Urinary bladder (tissue), 4 donors: ENCODE results near the gene HK3. TPM values are rescaled to one million over a fixed set of nuclear protein-coding genes. Genes with fewer than 3 reads are reported as not detected.

Experiments
- DNase-seq: peaks from one replicate; pipeline ENCODE4 v3.0.0-alpha.2; 2015; ENCODE audit errors: extremely low spot score
- H3K27ac ChIP-seq: one replicate; pipeline ENCODE4 v1.5.1; 2013; ENCODE audit warnings: low read depth, mild to moderate bottlenecking, moderate library complexity
- H3K36me3 ChIP-seq: one replicate; pipeline ENCODE4 v1.6.1; 2013; ENCODE audit warnings: mild to moderate bottlenecking, moderate library complexity; ENCODE audit not compliant: insufficient read depth
- H3K4me1 ChIP-seq: one replicate; pipeline ENCODE4 v1.6.1; 2013; ENCODE audit warnings: mild to moderate bottlenecking, moderate library complexity; ENCODE audit not compliant: insufficient read depth
- H3K4me3 ChIP-seq: one replicate; pipeline ENCODE4 v1.5.1; 2013; ENCODE audit warnings: low read depth, low read length
- WGBS: extraction: QIAGEN DNeasy Blood & Tissue Kit; methylation state at CpG from one replicate; pipeline ENCODE4 v1.1.7; 2013; 5-methylcytosine and 5-hydroxymethylcytosine counted together
- polyA plus RNA-seq: library from polyadenylated mRNA; stranded (reverse); fragments of 200-250 nt; gene quantifications from one replicate; pipeline ENCODE4 v1.2.3, GENCODE V29; 2013
- total RNA-seq: library from RNA; depleted of rRNA; stranded (reverse); fragments of >200 nt; gene quantifications from one replicate; pipeline ENCODE4 v1.2.3, GENCODE V29; 2014
- donor health status: healthy with polysubstance abuse.
- donor health status: healthy.

HK3 gene
- total and polyA plus RNA-seq, 2 donors: 0.74 to 9.5 TPM

- Histone ChIP-seq H3K36me3 (peaks cover 2% of the 10 kb centered on the region), H3K4me3 (no peak overlapping the region), H3K27ac (no peak overlapping the region), H3K4me1 (no peaks in the 10 kb centered on the region)
- 79% methylated on average over 4 of the region's 4 CpGs for WGBS
- DNase-seq: no peak
These were observed 1.0 kb upstream of the HK3 start for GRCh38 chr5:176899946-176900779.

GRCh38 chr5:176897263-176897662, 1.9 kb downstream of the HK3 start:
- Histone ChIP-seq H3K4me1 (no peaks in the 10 kb centered on the region), H3K36me3 (no peaks in the 10 kb centered on the region), H3K27ac (no peak overlapping the region), H3K4me3 (no peak overlapping the region)
- 56% methylated on average over 3 of the region's 3 CpGs for WGBS
- no peak for DNase-seq

GRCh38 chr5:176895831-176896230, 3.3 kb downstream of the HK3 start:
- no peaks in the 10 kb centered on the region for H3K36me3 ChIP-seq
- no peak for DNase-seq
- H3K4me3 ChIP-seq: no peak overlapping the region
- no peak overlapping the region for H3K27ac ChIP-seq
- H3K4me1 ChIP-seq: no peaks in the 10 kb centered on the region
- 83% methylated on average over 4 of the region's 4 CpGs for WGBS

GRCh38 chr5:176894298-176894697, 4.8 kb downstream of the HK3 start:
- Histone ChIP-seq H3K36me3 (no peaks in the 10 kb centered on the region), H3K27ac (no peak overlapping the region), H3K4me1 (no peaks in the 10 kb centered on the region), H3K4me3 (no peak overlapping the region)
- WGBS: 89% methylated on average over 6 of the region's 6 CpGs
- DNase-seq: no peak

GRCh38 chr5:176892663-176893062, 6.5 kb downstream of the HK3 start:
- Histone ChIP-seq H3K4me1 (no peaks in the 10 kb centered on the region), H3K36me3 (no peaks in the 10 kb centered on the region), H3K4me3 (no peak overlapping the region), H3K27ac (no peak overlapping the region)
- DNase-seq: no peak
- 55% methylated on average over 3 of the region's 3 CpGs for WGBS

- no peak overlapping the region for H3K27ac ChIP-seq
- DNase-seq: no peak
- no peaks in the 10 kb centered on the region for H3K36me3 ChIP-seq
- no peak overlapping the region for H3K4me3 ChIP-seq
- 76% methylated on average over 9 of the region's 9 CpGs for WGBS
- no peaks in the 10 kb centered on the region for H3K4me1 ChIP-seq
These were observed 7.7 kb downstream of the HK3 start for GRCh38 chr5:176891331-176891958.

GRCh38 chr5:176890455-176891330, 8.5 kb downstream of the HK3 start:
- Histone ChIP-seq H3K4me1 (no peaks in the 10 kb centered on the region), H3K27ac (no peak overlapping the region), H3K4me3 (no peak overlapping the region), H3K36me3 (no peaks in the 10 kb centered on the region)
- DNase-seq: no peak
- 81% methylated on average over 9 of the region's 9 CpGs for WGBS

- Histone ChIP-seq H3K4me1 (no peaks in the 10 kb centered on the region), H3K36me3 (no peaks in the 10 kb centered on the region), H3K4me3 (no peak overlapping the region), H3K27ac (no peak overlapping the region)
- no peak for DNase-seq
- 91% methylated on average over 24 of the region's 24 CpGs for WGBS
These were observed 9.5 kb downstream of the HK3 start for GRCh38 chr5:176889321-176890280.

- DNase-seq: no peak
- no peak overlapping the region for H3K4me3 ChIP-seq
- no peaks in the 10 kb centered on the region for H3K4me1 ChIP-seq
- H3K36me3 ChIP-seq: no peaks in the 10 kb centered on the region
- whole genome bisulfite sequencing: 93% methylated on average over 1 of the region's 1 CpG
- H3K27ac ChIP-seq: no peak overlapping the region
These were observed 10.3 kb downstream of the HK3 start for GRCh38 chr5:176888865-176889165.

GRCh38 chr5:176888016-176888864, 10.9 kb downstream of the HK3 start:
- Histone ChIP-seq H3K4me1 (no peaks in the 10 kb centered on the region), H3K4me3 (no peak overlapping the region), H3K27ac (no peak overlapping the region), H3K36me3 (no peaks in the 10 kb centered on the region)
- WGBS: 90% methylated on average over 27 of the region's 27 CpGs
- no peak for DNase-seq

- no peak overlapping the region for H3K27ac ChIP-seq
- H3K36me3 ChIP-seq: no peaks in the 10 kb centered on the region
- H3K4me3 ChIP-seq: no peak overlapping the region
- H3K4me1 ChIP-seq: no peaks in the 10 kb centered on the region
- no peak for DNase-seq
- 88% methylated on average over 28 of the region's 28 CpGs for WGBS
These were observed 11.8 kb downstream of the HK3 start for GRCh38 chr5:176887252-176887849.
